ENCODE measurements around the gene PARVA.

The PARVA gene

GRCh38 chr11:12512132-12512531 lies 134.8 kb downstream of the PARVA start:
- TF ChIP-seq ZNF8 (CRISPR knock-in tag; IDR thresholded peaks at IDR 0.05): no peak
- no peak for TF ChIP-seq PPARA (CRISPR knock-in tag; IDR thresholded peaks at IDR 0.05; ENCODE audit: borderline replicate concordance)
- TF ChIP-seq TCF4 (CRISPR knock-in tag; IDR thresholded peaks at IDR 0.05; ENCODE audit: borderline replicate concordance): no peak
- TF ChIP-seq RARB (CRISPR knock-in tag; IDR thresholded peaks at IDR 0.05): no peak
- TF ChIP-seq OSR1 (CRISPR knock-in tag; IDR thresholded peaks at IDR 0.05): no peak
- no peak for TF ChIP-seq ZFP3 (CRISPR knock-in tag; IDR thresholded peaks at IDR 0.05)
- no peak for TF ChIP-seq BACH2 (CRISPR knock-in tag; IDR thresholded peaks at IDR 0.05; ENCODE audit: borderline replicate concordance)
- TF ChIP-seq CSDC2 (CRISPR knock-in tag; IDR thresholded peaks at IDR 0.05): no peak
- TF ChIP-seq ARNTL (CRISPR knock-in tag; IDR thresholded peaks at IDR 0.05; ENCODE audit: borderline replicate concordance, low read depth): no peak
- no peak for TF ChIP-seq ZNF70 (CRISPR knock-in tag; IDR thresholded peaks at IDR 0.05)
- no peak for TF ChIP-seq POU6F1 (CRISPR knock-in tag; IDR thresholded peaks at IDR 0.05; ENCODE audit: borderline replicate concordance, low read depth)
- TF ChIP-seq ZFP30 (CRISPR knock-in tag; IDR thresholded peaks at IDR 0.05): no peak
- TF ChIP-seq ZC3H10 (CRISPR knock-in tag; IDR thresholded peaks at IDR 0.05): no peak
- TF ChIP-seq TSHZ2 (CRISPR knock-in tag; IDR thresholded peaks at IDR 0.05): no peak
- ATAC-seq: no peak

GRCh38 chr11:12512826-12513395 lies 135.5 kb downstream of the PARVA start:
- TF ChIP-seq ZFP3 (CRISPR knock-in tag; IDR thresholded peaks at IDR 0.05) (no peak), ISL1 (CRISPR knock-in tag; IDR thresholded peaks at IDR 0.05) (no peak), BACH2 (CRISPR knock-in tag; IDR thresholded peaks at IDR 0.05; ENCODE audit: borderline replicate concordance) (no peak), CREB5 (CRISPR knock-in tag; IDR thresholded peaks at IDR 0.05; ENCODE audit: low read depth) (no peak), ESRRG (CRISPR knock-in tag; IDR thresholded peaks at IDR 0.05) (no peak), ARNTL (CRISPR knock-in tag; IDR thresholded peaks at IDR 0.05; ENCODE audit: borderline replicate concordance, low read depth) (no peak), ZC3H10 (CRISPR knock-in tag; IDR thresholded peaks at IDR 0.05) (no peak), PPARA (CRISPR knock-in tag; IDR thresholded peaks at IDR 0.05; ENCODE audit: borderline replicate concordance) (no peak), ZNF565 (CRISPR knock-in tag; conservative IDR thresholded peaks at IDR 0.05; ENCODE audit: low read depth) (no peak), OSR1 (CRISPR knock-in tag; IDR thresholded peaks at IDR 0.05) (no peak), ZFP30 (CRISPR knock-in tag; IDR thresholded peaks at IDR 0.05) (no peak), CSDC2 (CRISPR knock-in tag; IDR thresholded peaks at IDR 0.05) (no peak), GLIS3 (CRISPR knock-in tag; IDR thresholded peaks at IDR 0.05) (no peak), TCF4 (CRISPR knock-in tag; IDR thresholded peaks at IDR 0.05; ENCODE audit: borderline replicate concordance) (no peak), CSRNP3 (CRISPR knock-in tag; IDR thresholded peaks at IDR 0.05) (no peak), PATZ1 (CRISPR knock-in tag; IDR thresholded peaks at IDR 0.05; ENCODE audit: borderline replicate concordance) (no peak)

More at GRCh38 chr11:12512826-12513395, 135.5 kb downstream of the PARVA start:
- no peak for ATAC-seq
